GM21717 (cell line): ENCODE results near the gene PRR32.
"Not testable (repeated sequence)": the region's sequence is repeated elsewhere in the genome, so short reads cannot be mapped to it uniquely, and the experiment has no call there.

Experiments
- ATAC-seq: cut with Tn5 transposase; IDR thresholded peaks from one replicate; pipeline ENCODE4 v1.9.1; 2021; ENCODE audit warnings: mild to moderate bottlenecking, moderate library complexity; ENCODE audit not compliant: unreplicated experiment

Gene PRR32

GRCh38 chrX:126819429-126819828, at the start of gene PRR32:
PRR32 (plus strand) TSS chrX:126819729; CDS start chrX:126819844, 115 bp downstream.
- ATAC-seq = no peak

- ATAC-seq = peak; percentile 97
Observed at GRCh38 chrX:126770179-126770578, 49.4 kb upstream of the PRR32 start.

- ATAC-seq = no peak
Observed at GRCh38 chrX:126785539-126785938, 34.0 kb upstream of the PRR32 start.

- no peak for ATAC-seq
Observed at GRCh38 chrX:126799059-126799458, 20.5 kb upstream of the PRR32 start.

- not testable (repeated sequence) for ATAC-seq
Observed at GRCh38 chrX:126806784-126807183, 12.7 kb upstream of the PRR32 start.

- ATAC-seq = no peak
Observed at GRCh38 chrX:126815806-126816205, 3.7 kb upstream of the PRR32 start.

GRCh38 chrX:126820700-126821420, 1.3 kb downstream of the PRR32 start:
- no peak for ATAC-seq

GRCh38 chrX:126824338-126825007, 4.9 kb downstream of the PRR32 start:
- no peak for ATAC-seq

- no peak for ATAC-seq
Observed at GRCh38 chrX:126825566-126826193, 6.2 kb downstream of the PRR32 start.

GRCh38 chrX:126836186-126836585, 16.7 kb downstream of the PRR32 start:
- no peak for ATAC-seq

GRCh38 chrX:126847143-126847542, 27.6 kb downstream of the PRR32 start:
- ATAC-seq = no peak

GRCh38 chrX:126855839-126856524, 36.5 kb downstream of the PRR32 start:
- no peak for ATAC-seq
